HG03064 (cell line): ENCODE results near the gene PRKAG2.
"Not testable (repeated sequence)": the region's sequence is repeated elsewhere in the genome, so short reads cannot be mapped to it uniquely, and the experiment has no call there.

ENCODE experiments used
- ATAC-seq: cut with Tn5 transposase; IDR thresholded peaks from one replicate; pipeline ENCODE4 v1.9.1; 2021; ENCODE audit warnings: low read depth; ENCODE audit not compliant: unreplicated experiment

PRKAG2 gene

DNA sequence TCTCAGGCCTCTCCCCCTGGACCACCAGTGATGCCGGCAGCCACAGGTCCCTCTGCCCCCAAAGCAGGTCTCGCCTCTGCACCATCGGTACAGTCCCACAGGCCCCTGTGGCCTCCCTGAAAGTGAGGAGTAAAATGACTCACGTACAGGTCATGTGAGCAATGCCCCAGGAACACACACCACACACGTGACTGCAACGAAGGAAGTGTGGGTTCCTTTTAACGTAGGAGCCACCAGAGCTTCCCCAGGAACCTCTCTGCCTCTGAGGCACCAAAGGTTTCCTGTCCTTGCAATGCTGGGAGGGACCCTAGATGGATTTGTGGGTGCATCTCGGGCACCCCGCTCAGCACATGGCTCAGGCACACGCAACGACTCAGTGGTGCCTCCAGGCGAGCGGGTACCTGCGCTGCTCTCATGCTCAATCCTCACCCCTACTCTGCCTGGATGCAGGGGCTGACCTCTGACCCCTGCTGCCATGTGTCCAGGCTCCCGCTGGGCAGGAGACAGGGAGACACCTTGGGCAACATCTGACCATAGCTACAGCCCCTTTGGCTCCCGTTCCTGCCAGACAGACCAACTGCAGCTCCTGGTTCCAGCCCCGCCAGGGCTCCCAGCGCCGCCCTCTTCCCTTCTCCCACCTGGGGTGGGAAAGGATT, 120.7 kb downstream of the PRKAG2 start:
- ATAC-seq = no peak

DNA sequence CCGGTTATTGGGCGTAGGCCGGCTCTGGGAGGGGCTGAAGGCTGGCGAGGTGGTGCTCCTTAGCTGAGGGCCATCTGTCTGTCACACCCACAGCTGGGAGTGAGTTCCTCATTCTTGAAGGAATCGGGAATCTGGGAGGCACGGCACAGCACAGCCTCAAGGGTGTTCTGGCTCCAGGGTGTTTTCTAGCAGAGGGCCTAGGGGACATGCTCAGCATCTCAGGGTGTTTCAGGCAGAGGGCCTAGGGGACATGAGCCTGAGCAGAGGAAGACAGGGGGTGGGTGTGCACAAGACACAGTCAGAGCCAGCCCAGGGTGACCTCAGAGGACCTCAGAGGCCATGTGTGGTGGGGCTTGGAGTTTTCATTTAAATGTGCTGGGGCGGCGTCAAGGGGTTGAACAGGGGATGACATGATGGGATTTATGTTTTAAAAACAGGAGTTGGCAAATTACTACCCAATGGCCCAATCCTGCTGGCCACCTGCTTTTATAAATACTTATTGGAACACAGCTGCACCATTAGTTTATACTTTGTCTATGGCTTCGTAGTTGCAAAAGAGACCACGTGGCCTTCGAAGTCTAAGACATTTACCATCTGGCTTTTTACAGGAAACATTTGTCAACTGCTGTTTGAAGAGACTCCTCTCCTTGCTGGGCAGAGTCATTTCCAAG, 121.6 kb downstream of the PRKAG2 start:
- ATAC-seq = no peak

GRCh38 chr7:151754688-151755130, 122.2 kb downstream of the PRKAG2 start:
- no peak for ATAC-seq

DNA sequence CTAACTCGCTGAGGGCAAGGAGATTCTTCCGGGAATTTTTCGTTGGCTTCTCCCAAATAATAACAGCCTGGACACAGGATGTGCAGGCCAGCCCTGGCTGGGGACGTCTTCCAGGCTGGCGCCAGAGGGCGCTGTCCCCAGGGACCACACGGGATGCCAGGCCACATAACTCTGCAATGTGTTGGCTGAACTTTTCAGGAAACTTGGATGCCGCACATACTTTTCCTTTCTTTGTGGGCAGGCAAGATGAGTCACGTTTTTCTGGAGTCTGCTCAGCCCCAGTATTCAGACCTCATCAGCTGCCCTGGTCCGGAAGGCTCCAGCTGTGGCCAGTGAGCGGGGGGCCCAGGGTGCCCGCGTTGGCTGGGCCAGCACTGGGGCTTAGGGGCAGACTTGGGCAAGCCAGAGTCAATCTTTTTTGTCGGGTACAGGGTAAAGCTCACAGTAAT, 122.7 kb downstream of the PRKAG2 start:
- ATAC-seq = no peak

DNA sequence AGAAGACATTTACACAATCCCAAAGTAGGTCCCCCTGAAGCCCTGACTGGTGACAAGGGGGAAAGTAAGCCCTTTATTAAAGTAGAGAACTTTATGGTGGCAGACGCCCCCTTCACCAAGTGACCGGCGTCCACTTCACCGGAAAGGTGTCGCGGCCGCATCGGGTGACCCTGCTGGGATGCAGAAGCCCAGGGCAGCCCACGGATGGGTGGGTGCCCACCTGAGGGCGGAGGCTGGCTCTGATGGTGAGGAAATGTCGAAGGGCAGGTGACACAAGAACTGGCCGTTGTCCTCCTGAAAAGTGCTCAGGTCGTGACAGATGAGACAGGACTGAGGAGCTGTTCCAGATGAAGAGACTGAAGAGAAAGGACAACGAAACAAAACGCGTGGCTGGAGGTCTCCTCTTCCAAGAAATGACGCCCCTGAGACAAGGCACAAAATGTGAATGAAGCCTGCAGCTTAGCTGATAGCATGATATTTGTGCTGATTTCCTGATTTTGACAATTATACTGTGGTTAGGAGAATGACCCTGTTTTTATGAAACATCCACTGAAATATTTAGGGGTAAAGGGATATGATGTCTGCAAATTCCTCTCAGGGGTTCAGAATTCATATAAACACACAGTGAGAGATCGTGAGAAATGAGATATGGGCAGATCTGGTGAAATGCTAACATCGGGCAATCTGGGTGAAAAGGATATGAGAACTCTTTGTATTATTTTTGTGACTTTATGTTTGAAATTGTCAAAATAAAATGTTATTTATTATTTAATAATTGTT, 123.9 kb downstream of the PRKAG2 start:
- no peak for ATAC-seq

- ATAC-seq = no peak
Observed at GRCh38 chr7:151752037-151752436, 124.9 kb downstream of the PRKAG2 start.

- ATAC-seq = no peak
Observed at GRCh38 chr7:151748733-151749132, 128.2 kb downstream of the PRKAG2 start.

GRCh38 chr7:151748021-151748420, 128.9 kb downstream of the PRKAG2 start:
- ATAC-seq = not testable (repeated sequence)

- ATAC-seq = no peak
Observed at GRCh38 chr7:151745706-151746105, 131.2 kb downstream of the PRKAG2 start.

- ATAC-seq = no peak
Observed at GRCh38 chr7:151744656-151745638, 132.0 kb downstream of the PRKAG2 start.

GRCh38 chr7:151744051-151744580, 132.8 kb downstream of the PRKAG2 start:
- no peak for ATAC-seq

GRCh38 chr7:151743481-151743983, 133.4 kb downstream of the PRKAG2 start:
- ATAC-seq = no peak

DNA sequence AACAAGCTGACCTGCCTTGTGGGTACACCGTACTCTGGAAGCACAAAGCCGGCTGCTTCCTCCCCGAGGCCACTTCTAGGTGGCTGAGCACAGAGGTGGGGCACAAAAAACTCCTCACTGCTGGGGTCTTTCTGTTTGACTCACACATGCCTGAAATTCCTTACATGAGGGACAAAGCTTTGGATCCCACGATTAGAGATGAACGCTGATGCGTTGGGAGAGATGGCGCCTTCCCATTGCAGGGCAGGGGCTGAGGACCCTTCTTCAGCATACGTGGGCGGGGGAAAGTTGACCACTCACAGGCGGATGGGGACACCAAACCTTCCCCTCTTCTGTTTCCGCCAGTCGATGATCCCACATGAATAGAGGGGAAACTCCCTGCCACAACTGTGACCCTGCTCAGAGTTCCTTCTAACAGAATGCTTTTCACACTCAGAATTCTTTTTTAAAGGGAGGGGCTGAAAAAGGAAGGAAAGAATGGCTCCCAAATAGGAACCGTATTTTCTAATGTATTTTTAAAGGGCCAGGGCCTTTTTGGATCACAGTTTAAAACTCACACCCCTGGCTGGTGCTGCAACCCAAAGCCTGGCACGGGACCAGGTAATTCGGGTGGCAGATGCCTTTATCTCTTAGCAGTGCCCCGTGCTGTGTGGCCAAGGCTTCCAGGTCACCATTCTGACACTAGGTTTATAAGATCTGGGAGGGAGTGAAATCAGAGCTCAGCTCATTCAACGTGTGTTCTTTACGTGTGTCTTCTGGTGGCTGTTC, 134.0 kb downstream of the PRKAG2 start:
- no peak for ATAC-seq

DNA sequence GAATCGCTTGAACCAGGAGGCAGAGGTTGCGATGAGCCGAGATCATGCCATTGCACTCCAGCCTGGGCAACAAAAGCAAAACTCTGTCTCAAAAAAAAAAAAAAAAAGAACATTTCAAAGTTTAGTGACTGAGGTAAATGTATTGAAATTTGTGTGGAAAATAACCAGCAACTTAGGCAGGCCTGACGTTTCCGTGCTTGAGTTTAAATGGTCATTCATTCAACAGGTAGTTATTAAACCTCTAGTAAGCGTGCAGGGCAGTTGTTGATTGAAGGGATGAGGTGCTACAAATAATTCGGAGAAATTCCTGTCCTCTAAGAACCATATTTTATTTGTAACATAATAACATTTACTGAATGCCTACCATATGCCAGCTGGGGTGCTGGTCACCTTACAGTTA, 135.3 kb downstream of the PRKAG2 start:
- no peak for ATAC-seq

- no peak for ATAC-seq
Observed at GRCh38 chr7:151740081-151740851, 136.6 kb downstream of the PRKAG2 start.

- no peak for ATAC-seq
Observed at GRCh38 chr7:151738925-151739324, 138.0 kb downstream of the PRKAG2 start.

- ATAC-seq = no peak
Observed at GRCh38 chr7:151736403-151736909, 140.5 kb downstream of the PRKAG2 start.

DNA sequence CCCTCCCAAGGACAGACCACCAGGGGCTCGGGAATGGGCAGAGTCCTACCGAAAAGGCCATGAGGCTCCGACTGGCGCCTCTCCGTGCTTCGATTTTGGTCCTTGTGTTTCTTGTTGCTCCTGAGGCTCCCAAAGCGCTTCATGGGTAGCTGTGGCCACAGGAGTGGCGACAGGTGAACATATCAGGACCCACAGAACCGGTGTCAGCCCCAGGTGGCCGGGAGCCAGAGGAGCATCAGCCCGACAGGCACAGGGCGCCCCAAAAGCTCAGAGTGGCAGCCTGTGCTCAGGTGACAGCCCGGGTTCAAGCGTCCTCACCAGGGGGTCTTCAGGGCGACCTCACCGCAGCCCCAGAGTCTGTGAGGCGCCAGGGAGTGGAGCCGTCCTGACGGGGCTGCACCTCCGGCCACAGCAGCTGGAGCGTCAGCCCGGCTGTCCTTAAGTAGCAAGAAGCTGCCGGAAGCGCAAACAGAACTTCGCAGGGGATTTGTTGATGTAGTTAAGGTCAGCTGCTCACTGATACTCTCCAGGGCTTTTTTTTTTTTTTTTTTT, 141.0 kb downstream of the PRKAG2 start:
- no peak for ATAC-seq
